OCI-LY1 (cell line): ENCODE measurements around the gene PRUNE1.

Source experiments
- H2AFZ ChIP-seq: fragments of 200-600 bp; sonication (generic), shearing (Covaris generic); 2 replicates; pipeline ENCODE4 v1.6.0; 2014; ENCODE audit warnings: antibody characterized with exemption, mild to moderate bottlenecking, low read length
- H3F3A ChIP-seq: fragments of 200-600 bp; sonication (generic), shearing (Covaris generic); 2 replicates; pipeline ENCODE4 v1.6.0; 2014; ENCODE audit warnings: mild to moderate bottlenecking, antibody characterized with exemption, low read length, moderate library complexity; ENCODE audit not compliant: insufficient read depth
- H3K27ac ChIP-seq: fragments of 200-600 bp; sonication (generic); 2 replicates; pipeline ENCODE4 v1.5.1; 2014; ENCODE audit warnings: low read length, mixed run types, mild to moderate bottlenecking, low read depth; ENCODE audit not compliant: poor library complexity, severe bottlenecking
- H3K27me3 ChIP-seq: fragments of 200-600 bp; sonication (generic); 2 replicates; pipeline ENCODE4 v1.6.0; 2014; ENCODE audit warnings: antibody characterized with exemption, mild to moderate bottlenecking, low read length, moderate library complexity; ENCODE audit not compliant: insufficient read depth
- H3K36me3 ChIP-seq: fragments of 200-600 bp; sonication (generic); 2 replicates; pipeline ENCODE4 v1.6.1; 2014; ENCODE audit warnings: mild to moderate bottlenecking, antibody characterized with exemption, low read length, moderate library complexity, mixed read lengths; ENCODE audit not compliant: insufficient read depth
- H3K4me1 ChIP-seq: fragments of 200-600 bp; sonication (generic); 2 replicates; pipeline ENCODE4 v1.5.1; 2014; ENCODE audit warnings: mild to moderate bottlenecking, low read length, moderate library complexity; ENCODE audit not compliant: insufficient read depth, severe bottlenecking
- H3K4me2 ChIP-seq: fragments of 200-600 bp; sonication (generic), shearing (Covaris generic); 2 replicates; pipeline ENCODE4 v1.6.1; 2014; ENCODE audit warnings: low read length
- H3K4me3 ChIP-seq: fragments of 200-600 bp; sonication (generic); 2 replicates; pipeline ENCODE4 v1.5.1; 2014; ENCODE audit warnings: low read length, low read depth, mild to moderate bottlenecking, mixed read lengths; ENCODE audit not compliant: poor library complexity, severe bottlenecking
- H3K79me2 ChIP-seq: fragments of 200-600 bp; shearing (Covaris generic); 2 replicates; pipeline ENCODE4 v1.6.1; 2016; ENCODE audit warnings: mixed run types, low read length, mixed read lengths; ENCODE audit not compliant: insufficient read depth
- H3K9ac ChIP-seq: fragments of 200-600 bp; sonication (generic), shearing (Covaris generic); 2 replicates; pipeline ENCODE4 v1.6.1; 2014; ENCODE audit warnings: mild to moderate bottlenecking, low read length, mixed read lengths
- H3K9me2 ChIP-seq: fragments of 200-600 bp; sonication (generic), shearing (Covaris generic); 2 replicates; pipeline ENCODE4 v1.6.1; 2014; ENCODE audit warnings: low read depth, mild to moderate bottlenecking, low read length, mixed read lengths
- H3K9me3 ChIP-seq: fragments of 200-600 bp; shearing (Covaris generic); 2 replicates; pipeline ENCODE4 v1.6.1; 2014; ENCODE audit warnings: low read length, mixed read lengths
- H4K20me1 ChIP-seq: fragments of 200-600 bp; sonication (generic), shearing (Covaris generic); 2 replicates; pipeline ENCODE4 v1.6.0; 2016; ENCODE audit warnings: mild to moderate bottlenecking, low read length; ENCODE audit not compliant: insufficient read depth
- CTCF ChIP-seq: fragments of 200-600 bp; sonication (generic), shearing (Covaris generic); IDR thresholded peaks from 2 replicates; pipeline ENCODE4 v1.5.1; 2017; ENCODE audit warnings: mild to moderate bottlenecking, antibody characterized with exemption, low read length, moderate library complexity, mixed read lengths
- EZH2 ChIP-seq: fragments of 200-600 bp; sonication (generic), shearing (Covaris generic); IDR thresholded peaks from 2 replicates; pipeline ENCODE4 v1.8.0; 2017; ENCODE audit warnings: borderline replicate concordance, mixed run types, mild to moderate bottlenecking, antibody characterized with exemption, low read length, moderate library complexity, mixed read lengths

PRUNE1 gene

GRCh38 chr1:151047925-151048644, 39.8 kb downstream of the PRUNE1 start:
- TF ChIP-seq CTCF (peak; percentile 60), EZH2 (no peak)
- Histone ChIP-seq H3K27ac (no peak overlapping the region), H3K36me3 (peaks cover 33% of the 10 kb centered on the region), H3K4me2 (peak overlapping the region; percentile 93), H3K9me3 (no peaks in the 10 kb centered on the region), H3K79me2 (no peaks in the 10 kb centered on the region), H3K9me2 (no peaks in the 10 kb centered on the region), H3K4me1 (peaks cover 17% of the 10 kb centered on the region), H2AFZ (peak overlapping the region; percentile 27), H3K4me3 (peak overlapping the region; percentile 81), H3F3A (peaks cover 13% of the 10 kb centered on the region; the same call in 1 of the 2 replicates), H3K27me3 (no peaks in the 10 kb centered on the region), H4K20me1 (no peaks in the 10 kb centered on the region), H3K9ac (peak overlapping the region; percentile 81)

- H3K9me3 ChIP-seq = no peaks in the 10 kb centered on the region
- no peaks in the 10 kb centered on the region for H3K27me3 ChIP-seq
- no peaks in the 10 kb centered on the region for H3K9me2 ChIP-seq
- no peak overlapping the region for H3K27ac ChIP-seq
- peak overlapping the region; percentile 81 for H3K4me3 ChIP-seq
- H4K20me1 ChIP-seq = no peaks in the 10 kb centered on the region
- peak overlapping the region; percentile 93 for H3K4me2 ChIP-seq
- peaks cover 38% of the 10 kb centered on the region for H3K36me3 ChIP-seq
- H3K79me2 ChIP-seq = no peaks in the 10 kb centered on the region
- H3F3A ChIP-seq = peaks cover 13% of the 10 kb centered on the region; the same call in 1 of the 2 replicates
- peak overlapping the region; percentile 81; the same call in 1 of the 2 replicates for H3K9ac ChIP-seq
- no peak for TF ChIP-seq EZH2
- 0 out of 2 replicates have a peak, but pooled peaks have one; percentile 12 for TF ChIP-seq CTCF
- peaks cover 17% of the 10 kb centered on the region for H3K4me1 ChIP-seq
- H2AFZ ChIP-seq = no peak overlapping the region
Measured at GRCh38 chr1:151048645-151049032, 40.4 kb downstream of the PRUNE1 start.

GRCh38 chr1:151049458-151049857, 41.2 kb downstream of the PRUNE1 start:
- TF ChIP-seq EZH2 (no peak), CTCF (no peak)
- Histone ChIP-seq H3K27me3 (no peaks in the 10 kb centered on the region), H2AFZ (no peak overlapping the region), H3K4me1 (peaks cover 17% of the 10 kb centered on the region), H3K9me3 (no peaks in the 10 kb centered on the region), H3F3A (peaks cover 13% of the 10 kb centered on the region; the same call in 1 of the 2 replicates), H3K9ac (no peak overlapping the region), H3K9me2 (no peaks in the 10 kb centered on the region), H3K4me2 (no peak overlapping the region), H3K79me2 (no peaks in the 10 kb centered on the region), H3K4me3 (no peak overlapping the region), H3K27ac (no peak overlapping the region), H3K36me3 (peaks cover 47% of the 10 kb centered on the region), H4K20me1 (no peaks in the 10 kb centered on the region)
